MM.1S (cell line): ENCODE measurements around the gene LOX.

Source experiments
- DNase-seq: peaks from one replicate; pipeline ENCODE4 v3.0.0-alpha.2; 2015
- H2AFZ ChIP-seq: fragments of 300-600 bp; sonication (generic); 2 replicates; pipeline ENCODE4 v1.6.0; 2016; ENCODE audit warnings: antibody characterized with exemption, low read length
- H3F3A ChIP-seq: fragments of 300-600 bp; sonication (generic); 2 replicates; pipeline ENCODE4 v1.6.1; 2016; ENCODE audit warnings: mild to moderate bottlenecking, antibody characterized with exemption, low read length, moderate library complexity, mixed read lengths; ENCODE audit not compliant: insufficient read depth
- H3K27ac ChIP-seq: fragments of 300-600 bp; sonication (generic); 2 replicates; pipeline ENCODE4 v1.5.1; 2016; ENCODE audit warnings: mild to moderate bottlenecking, low read length
- H3K27me3 ChIP-seq: fragments of 300-600 bp; sonication (generic); replicated peaks from 2 replicates; pipeline ENCODE4 v1.6.0; 2016; ENCODE audit warnings: low read length; ENCODE audit not compliant: insufficient read depth
- H3K36me3 ChIP-seq: fragments of 300-600 bp; sonication (generic); replicated peaks from 2 replicates; pipeline ENCODE4 v1.6.1; 2016; ENCODE audit warnings: mild to moderate bottlenecking, low read length, mixed read lengths; ENCODE audit not compliant: insufficient read depth
- H3K4me1 ChIP-seq: fragments of 300-600 bp; sonication (generic); 2 replicates; pipeline ENCODE4 v1.6.1; 2016; ENCODE audit warnings: low read length, mixed read lengths
- H3K4me2 ChIP-seq: fragments of 300-600 bp; sonication (generic); 2 replicates; pipeline ENCODE4 v1.6.0; 2016; ENCODE audit warnings: low read depth, low read length
- H3K4me3 ChIP-seq: fragments of 300-600 bp; sonication (generic); 2 replicates; pipeline ENCODE4 v1.5.1; 2016; ENCODE audit warnings: low read length, mixed read lengths
- H3K79me2 ChIP-seq: fragments of 300-600 bp; sonication (generic); 2 replicates; pipeline ENCODE4 v1.6.1; 2016; ENCODE audit warnings: mixed run types, low read length, mixed read lengths
- H3K9ac ChIP-seq: fragments of 300-600 bp; sonication (generic); 2 replicates; pipeline ENCODE4 v1.6.1; 2016; ENCODE audit warnings: low read length, mixed read lengths
- H3K9me2 ChIP-seq: fragments of 300-600 bp; sonication (generic); replicated peaks from 2 replicates; pipeline ENCODE4 v1.6.1; 2016; ENCODE audit warnings: mild to moderate bottlenecking, low read length, mixed read lengths; ENCODE audit not compliant: insufficient read depth
- H3K9me3 ChIP-seq: fragments of 300-600 bp; sonication (generic); replicated peaks from 2 replicates; pipeline ENCODE4 v1.6.1; 2016; ENCODE audit warnings: mild to moderate bottlenecking, low read length, mixed read lengths; ENCODE audit not compliant: insufficient read depth
- H4K20me1 ChIP-seq: fragments of 300-600 bp; sonication (generic); 2 replicates; pipeline ENCODE4 v1.6.1; 2016; ENCODE audit warnings: mild to moderate bottlenecking, low read length, moderate library complexity, mixed read lengths; ENCODE audit not compliant: insufficient read depth
- EZH2 ChIP-seq: fragments of 300-600 bp; sonication (generic); optimal IDR thresholded peaks from 2 replicates; pipeline ENCODE3; 2017; ENCODE audit warnings: low read depth, mild to moderate bottlenecking, antibody characterized with exemption, low read length, mixed read lengths
- EZH2phosphoT487 ChIP-seq: fragments of 300-600 bp; sonication (generic); IDR thresholded peaks from 2 replicates; pipeline ENCODE4 v1.6.1; 2018; ENCODE audit warnings: antibody characterized with exemption, low read length
- TF ChIP-seq, protein P1 (sequence below): fragments of 300-600 bp; sonication (generic); IDR thresholded peaks from 2 replicates; pipeline ENCODE4 v1.5.1; 2016; ENCODE audit warnings: antibody characterized with exemption, low read length, mixed read lengths

Gene LOX

DNA sequence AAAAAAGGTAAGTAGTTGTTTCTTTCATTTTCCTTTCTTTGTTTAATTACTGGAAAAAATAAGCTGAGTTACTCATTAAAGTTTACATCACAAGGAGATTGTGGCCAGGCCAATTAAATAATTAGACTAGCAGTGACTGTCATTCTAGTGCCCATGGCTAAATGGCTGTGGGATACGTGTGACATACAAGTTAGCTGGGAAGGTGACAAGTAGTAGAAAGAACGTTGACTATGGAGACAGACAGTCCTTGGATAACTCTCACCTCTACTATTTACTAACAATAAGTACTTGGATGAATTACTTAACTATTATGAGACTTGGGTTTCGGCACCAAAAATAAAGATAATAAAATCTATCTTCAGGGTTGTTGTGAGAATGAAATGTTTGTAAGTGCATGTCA, 7.0 kb upstream of the LOX start:
- no peaks in the 10 kb centered on the region for H3K9me3 ChIP-seq
- no peak for DNase-seq
- TF ChIP-seq, protein P1, sequence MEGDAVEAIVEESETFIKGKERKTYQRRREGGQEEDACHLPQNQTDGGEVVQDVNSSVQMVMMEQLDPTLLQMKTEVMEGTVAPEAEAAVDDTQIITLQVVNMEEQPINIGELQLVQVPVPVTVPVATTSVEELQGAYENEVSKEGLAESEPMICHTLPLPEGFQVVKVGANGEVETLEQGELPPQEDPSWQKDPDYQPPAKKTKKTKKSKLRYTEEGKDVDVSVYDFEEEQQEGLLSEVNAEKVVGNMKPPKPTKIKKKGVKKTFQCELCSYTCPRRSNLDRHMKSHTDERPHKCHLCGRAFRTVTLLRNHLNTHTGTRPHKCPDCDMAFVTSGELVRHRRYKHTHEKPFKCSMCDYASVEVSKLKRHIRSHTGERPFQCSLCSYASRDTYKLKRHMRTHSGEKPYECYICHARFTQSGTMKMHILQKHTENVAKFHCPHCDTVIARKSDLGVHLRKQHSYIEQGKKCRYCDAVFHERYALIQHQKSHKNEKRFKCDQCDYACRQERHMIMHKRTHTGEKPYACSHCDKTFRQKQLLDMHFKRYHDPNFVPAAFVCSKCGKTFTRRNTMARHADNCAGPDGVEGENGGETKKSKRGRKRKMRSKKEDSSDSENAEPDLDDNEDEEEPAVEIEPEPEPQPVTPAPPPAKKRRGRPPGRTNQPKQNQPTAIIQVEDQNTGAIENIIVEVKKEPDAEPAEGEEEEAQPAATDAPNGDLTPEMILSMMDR: no peak
- TF ChIP-seq EZH2 (no peak), EZH2phosphoT487 (no peak)
- peaks cover 24% of the 10 kb centered on the region for H3K4me1 ChIP-seq
- no peak overlapping the region for H3K27ac ChIP-seq
- H3K9ac ChIP-seq: no peak overlapping the region
- no peaks in the 10 kb centered on the region for H3K27me3 ChIP-seq
- no peaks in the 10 kb centered on the region for H3K79me2 ChIP-seq
- H4K20me1 ChIP-seq: no peaks in the 10 kb centered on the region
- no peak overlapping the region for H3K4me2 ChIP-seq
- no peak overlapping the region for H3K4me3 ChIP-seq
- no peaks in the 10 kb centered on the region for H3K9me2 ChIP-seq
- H2AFZ ChIP-seq: no peak overlapping the region
- no peaks in the 10 kb centered on the region for H3K36me3 ChIP-seq
- peaks cover 15% of the 10 kb centered on the region; the same call in 1 of the 2 replicates for H3F3A ChIP-seq

DNA sequence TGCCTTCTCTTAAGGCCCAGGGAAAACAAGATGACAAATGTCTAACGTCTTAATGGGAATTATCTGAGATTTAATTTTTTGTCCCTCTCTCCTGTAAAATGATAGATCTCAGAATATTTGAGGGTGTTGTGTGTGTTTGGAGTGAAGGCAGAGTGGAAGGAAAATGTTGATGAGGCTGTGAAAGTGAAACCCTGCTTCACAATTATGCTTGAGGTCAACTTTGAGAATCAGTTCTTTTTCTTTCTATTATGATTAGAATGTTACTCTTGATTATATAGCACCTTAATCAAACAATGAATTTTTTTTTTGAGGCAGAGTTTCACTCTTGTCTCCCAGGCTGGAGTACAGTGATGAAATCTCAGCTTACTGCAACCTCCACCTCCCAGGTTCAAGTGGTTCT, 5.5 kb upstream of the LOX start:
- Histone ChIP-seq H3K27ac (no peak overlapping the region; the same call in 1 of the 2 replicates), H4K20me1 (no peaks in the 10 kb centered on the region), H3K36me3 (no peaks in the 10 kb centered on the region), H3K9me2 (no peaks in the 10 kb centered on the region), H3K4me1 (peaks cover 12% of the 10 kb centered on the region; the same call in 1 of the 2 replicates), H3K27me3 (no peaks in the 10 kb centered on the region), H3K79me2 (no peaks in the 10 kb centered on the region), H3K9me3 (no peaks in the 10 kb centered on the region), H3K4me2 (peak overlapping the region; percentile 44; the same call in 1 of the 2 replicates), H2AFZ (no peak overlapping the region), H3K9ac (no peak overlapping the region), H3F3A (peaks cover 8% of the 10 kb centered on the region; the same call in 1 of the 2 replicates), H3K4me3 (no peak overlapping the region)
- peak; percentile 39 for DNase-seq
- no peak for TF ChIP-seq EZH2phosphoT487
- TF ChIP-seq, protein P1: no peak
- no peak for TF ChIP-seq EZH2

DNA sequence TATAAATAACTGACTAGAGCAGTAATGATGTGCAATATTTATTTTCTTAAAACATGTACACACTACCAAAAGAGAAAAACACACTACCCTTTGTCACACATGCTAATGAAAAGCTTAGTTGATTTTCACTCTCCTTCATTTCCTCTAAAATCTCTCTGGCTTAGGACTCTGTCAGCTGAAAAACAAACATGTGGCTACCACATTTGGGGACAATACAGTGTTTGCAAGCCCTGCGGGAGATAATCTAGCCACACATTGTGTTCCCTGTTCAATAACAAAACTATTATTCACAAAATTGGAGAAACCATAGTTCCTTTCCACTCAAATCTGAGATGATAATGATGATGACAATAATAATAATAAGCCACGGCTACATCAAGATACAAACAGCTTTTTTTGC, 3.5 kb upstream of the LOX start:
- Histone ChIP-seq H3K27ac (no peak overlapping the region), H3K36me3 (no peaks in the 10 kb centered on the region), H3K27me3 (no peaks in the 10 kb centered on the region), H4K20me1 (no peaks in the 10 kb centered on the region), H3K4me2 (no peak overlapping the region), H3K9me3 (no peaks in the 10 kb centered on the region), H3K4me3 (no peak overlapping the region), H3K9me2 (no peaks in the 10 kb centered on the region), H3K79me2 (no peaks in the 10 kb centered on the region), H3K9ac (no peak overlapping the region), H3K4me1 (peaks cover 12% of the 10 kb centered on the region; the same call in 1 of the 2 replicates), H3F3A (peaks cover 8% of the 10 kb centered on the region; the same call in 1 of the 2 replicates), H2AFZ (no peak overlapping the region)
- DNase-seq: no peak
- TF ChIP-seq, protein P1: no peak
- TF ChIP-seq EZH2: no peak
- no peak for TF ChIP-seq EZH2phosphoT487
